ENCODE data around the gene HGS. TPM values are rescaled to one million over a fixed set of nuclear protein-coding genes. Genes with fewer than 3 reads are reported as not detected.

The HGS gene
- total RNA-seq (2014; rRNA removed; shearing (Covaris generic)): 159 and 172 TPM in 2 replicates

DNA sequence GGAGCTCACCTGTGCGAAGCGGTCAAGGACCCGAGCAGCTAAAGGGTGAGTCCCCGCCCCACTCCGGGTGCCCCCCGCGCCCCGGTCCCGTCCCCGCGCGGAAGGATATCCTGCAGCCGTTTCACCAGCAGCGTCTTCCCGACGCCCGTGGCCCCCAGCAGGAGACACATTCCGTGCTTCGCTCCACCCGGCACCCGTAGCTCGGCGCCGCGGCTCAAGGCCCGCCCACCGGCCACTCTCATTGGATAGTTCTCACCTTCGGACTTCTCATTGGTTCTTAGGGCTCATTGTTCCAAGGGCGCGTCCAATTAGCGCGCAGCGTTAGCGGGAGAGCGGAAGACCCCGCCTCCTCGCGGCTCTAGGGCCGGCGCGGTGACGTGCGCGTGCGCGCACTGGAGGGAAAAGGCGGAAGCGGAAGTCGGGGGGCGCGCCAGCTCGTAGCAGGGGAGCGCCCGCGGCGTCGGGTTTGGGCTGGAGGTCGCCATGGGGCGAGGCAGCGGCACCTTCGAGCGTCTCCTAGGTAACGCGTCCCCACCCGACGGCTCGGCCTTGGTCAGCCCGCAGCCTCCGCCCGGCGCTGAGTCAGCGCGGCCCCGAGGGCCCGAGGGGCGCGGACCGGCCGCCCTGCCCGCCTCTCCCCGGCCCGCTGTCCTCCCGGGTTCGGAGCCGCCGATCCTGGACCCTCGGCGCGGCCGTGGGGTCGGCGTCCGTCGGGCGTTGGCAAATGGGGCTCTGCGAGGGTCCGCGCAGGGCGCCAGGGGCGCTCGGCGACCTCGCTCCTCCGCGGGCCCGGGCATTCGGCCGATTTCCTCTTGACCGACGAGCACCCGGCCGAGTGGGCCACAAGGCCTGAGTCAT lies at the start of gene HGS, which contains the start of gene ARL16:
TSS of gene HGS (plus strand) at position 428 of the 858 bp plus-strand sequence. CDS start at position 484, 56 bp downstream.
TSS of gene ARL16 (minus strand) at position 214 of the 858 bp plus-strand sequence. CDS start at position 170, 44 bp downstream.

DNA sequence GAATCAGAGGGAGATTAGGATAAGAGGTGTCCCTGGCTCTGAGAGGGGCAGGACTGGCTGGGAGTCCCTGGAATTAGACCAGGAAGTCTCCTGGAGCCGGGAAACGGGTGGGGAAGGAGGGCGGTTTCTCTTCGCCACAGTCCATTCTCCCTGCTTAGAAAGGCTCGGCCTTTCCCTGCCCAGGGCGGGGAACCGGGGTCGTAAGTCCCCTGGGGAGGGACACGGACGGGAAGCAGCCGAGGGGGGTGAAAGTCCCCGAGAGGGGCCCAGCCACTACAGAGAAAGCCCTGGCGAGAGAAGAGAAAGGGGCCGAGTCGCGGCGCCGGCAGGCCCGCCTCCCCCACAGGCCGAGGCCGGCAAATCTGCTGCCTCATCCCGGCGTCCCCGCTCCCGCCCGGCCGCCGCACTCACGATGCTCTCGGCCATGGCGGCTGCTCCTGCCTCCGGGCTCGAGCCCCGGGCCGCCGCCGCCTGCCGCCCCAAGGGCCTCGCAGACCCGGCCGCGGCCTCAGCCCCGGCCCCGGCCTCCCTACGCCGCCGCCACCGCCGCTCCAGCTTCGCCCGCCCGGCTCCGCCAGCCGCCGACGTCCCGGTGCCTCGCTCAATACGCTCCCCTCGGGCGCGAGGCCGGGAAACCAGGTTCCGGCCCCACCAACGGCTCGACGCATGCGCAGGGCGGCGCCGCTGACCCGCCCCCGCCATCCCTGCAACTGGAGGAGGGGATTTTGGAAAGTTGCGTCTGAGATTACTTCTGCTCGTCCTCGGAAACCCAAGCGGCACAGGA lies 47.1 kb upstream of the HGS start, which contains the start of the genes NPLOC4 and TSPAN10:
TSS of gene NPLOC4 (minus strand) at position 608 of the 784 bp plus-strand sequence. CDS start at position 426, 182 bp downstream.
TSS of gene TSPAN10 (plus strand) at position 692 of the 784 bp plus-strand sequence. CDS start 5,217 bp downstream, outside the sequence.

GRCh38 chr17:81656118-81656743 lies 27.6 kb upstream of the HGS start, which contains the start of gene PDE6G:
PDE6G (minus strand) TSS chr17:81656542; CDS start chr17:81653305, 3,237 bp downstream.

GRCh38 chr17:81666342-81667191 lies 17.2 kb upstream of the HGS start, which contains the start of the genes CCDC137 and OXLD1:
CCDC137 (plus strand) TSS chr17:81666737; CDS start chr17:81666767, 30 bp downstream.
OXLD1 (minus strand) TSS chr17:81666605; CDS start chr17:81666577, 28 bp downstream.

DNA sequence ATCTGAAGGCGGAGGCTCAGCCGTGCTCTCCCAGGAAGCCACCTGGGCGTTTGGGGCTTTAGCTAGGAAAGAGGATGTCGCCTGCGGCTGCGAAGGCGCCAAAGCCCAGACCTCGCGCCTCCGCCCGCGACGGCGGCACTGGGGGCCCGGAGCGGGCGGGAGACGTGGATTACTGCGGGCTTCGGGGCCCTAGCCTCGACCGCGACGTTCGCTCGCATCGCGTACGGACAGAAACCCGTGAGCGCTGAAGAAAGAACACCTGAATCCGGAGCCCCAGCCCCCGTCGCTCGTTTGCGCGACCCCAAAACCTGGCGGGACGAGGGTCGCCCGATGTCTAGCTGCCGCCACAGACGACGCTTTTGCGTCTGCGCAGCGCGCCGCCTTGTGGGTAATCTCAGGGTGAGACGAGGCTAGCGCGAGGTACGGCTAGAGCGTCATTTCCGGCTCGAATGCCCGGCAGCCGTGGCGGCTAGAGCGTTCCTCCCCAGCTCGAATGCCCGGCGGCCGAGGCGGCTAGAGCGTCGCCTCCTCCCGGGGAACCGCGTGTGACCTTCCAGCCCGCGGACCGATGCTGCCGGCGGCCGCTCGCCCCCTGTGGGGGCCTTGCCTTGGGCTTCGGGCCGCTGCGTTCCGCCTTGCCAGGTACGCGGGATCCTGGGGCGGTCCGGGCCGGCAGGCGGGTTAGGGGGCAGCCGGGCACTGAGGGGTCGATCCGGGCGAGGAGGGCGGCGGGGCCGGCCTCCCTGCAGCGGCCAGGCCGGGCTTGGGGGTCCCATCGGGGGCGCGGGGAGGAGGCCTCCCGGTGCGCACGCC lies 19.3 kb downstream of the HGS start, which contains the start of gene MRPL12:
TSS of gene MRPL12 (plus strand) at position 434 of the 813 bp plus-strand sequence. CDS start at position 569, 135 bp downstream.

GRCh38 chr17:81711814-81712467 lies 28.1 kb downstream of the HGS start, which contains the start of gene SLC25A10:
SLC25A10 (plus strand) TSS chr17:81712284; CDS start chr17:81712427, 143 bp downstream.

Small RNA genes lying within 50 kb of the gene (small RNA-seq; reads per million reads assigned to genes)
- not detected for gene MIR6786

Other genes starting within 250 kb of the HGS start
- 2,933 and 5,081 TPM in 2 replicates for gene ACTG1, start 171.2 kb upstream of the HGS start, total RNA-seq (2014; rRNA removed; shearing (Covaris generic))
- 0.08 and 0.50 TPM in 2 replicates for gene FSCN2, start 155.6 kb upstream of the HGS start, total RNA-seq (2014; rRNA removed; shearing (Covaris generic))
- gene FAAP100, start 131.7 kb upstream of the HGS start, total RNA-seq (2014; rRNA removed; shearing (Covaris generic)): 28.7 and 29.0 TPM in 2 replicates
- 46.8 and 62.1 TPM in 2 replicates for gene NPLOC4, start 46.9 kb upstream of the HGS start, total RNA-seq (2014; rRNA removed; shearing (Covaris generic))
- gene TSPAN10, start 46.8 kb upstream of the HGS start, total RNA-seq (2014; rRNA removed; shearing (Covaris generic)): 1.7 and 2.2 TPM in 2 replicates
- 0.64 TPM in 1 of 2 replicates, not detected in the other for gene PDE6G, start 27.5 kb upstream of the HGS start, total RNA-seq (2014; rRNA removed; shearing (Covaris generic))
- 93.6 and 127 TPM in 2 replicates for gene OXLD1, start 17.4 kb upstream of the HGS start, total RNA-seq (2014; rRNA removed; shearing (Covaris generic))
- 56.2 and 57.7 TPM in 2 replicates for gene CCDC137, start 17.3 kb upstream of the HGS start, total RNA-seq (2014; rRNA removed; shearing (Covaris generic))
- gene ARL16, start 214 bp upstream of the HGS start, total RNA-seq (2014; rRNA removed; shearing (Covaris generic)): 47.6 and 51.0 TPM in 2 replicates
- 42.8 and 60.5 TPM in 2 replicates for gene MRPL12, start 19.4 kb downstream of the HGS start, total RNA-seq (2014; rRNA removed; shearing (Covaris generic))
- 55.5 and 62.1 TPM in 2 replicates for gene SLC25A10, start 28.3 kb downstream of the HGS start, total RNA-seq (2014; rRNA removed; shearing (Covaris generic))
- not detected in 2 replicates for gene GCGR, start 120.1 kb downstream of the HGS start, total RNA-seq (2014; rRNA removed; shearing (Covaris generic))
- gene MCRIP1, start 149.3 kb downstream of the HGS start, total RNA-seq (2014; rRNA removed; shearing (Covaris generic)): 73.0 and 96.0 TPM in 2 replicates
- 0.61 TPM in 1 of 2 replicates, not detected in the other for gene PPP1R27, start 151.0 kb downstream of the HGS start, total RNA-seq (2014; rRNA removed; shearing (Covaris generic))
- gene P4HB, start 176.5 kb downstream of the HGS start, total RNA-seq (2014; rRNA removed; shearing (Covaris generic)): 716 and 811 TPM in 2 replicates
- gene ARHGDIA, start 187.3 kb downstream of the HGS start, total RNA-seq (2014; rRNA removed; shearing (Covaris generic)): 229 and 255 TPM in 2 replicates
- gene ALYREF, start 207.6 kb downstream of the HGS start, total RNA-seq (2014; rRNA removed; shearing (Covaris generic)): 423 and 436 TPM in 2 replicates
- gene ANAPC11, start 207.7 kb downstream of the HGS start, total RNA-seq (2014; rRNA removed; shearing (Covaris generic)): 135 and 136 TPM in 2 replicates
- 0.11 and 0.24 TPM in 2 replicates for gene NPB, start 218.2 kb downstream of the HGS start, total RNA-seq (2014; rRNA removed; shearing (Covaris generic))
- 27.0 and 32.0 TPM in 2 replicates for gene PCYT2, start 227.4 kb downstream of the HGS start, total RNA-seq (2014; rRNA removed; shearing (Covaris generic))
- gene SIRT7, start 234.2 kb downstream of the HGS start, total RNA-seq (2014; rRNA removed; shearing (Covaris generic)): 31.6 and 35.1 TPM in 2 replicates
- 23.1 and 24.7 TPM in 2 replicates for gene MAFG, start 243.7 kb downstream of the HGS start, total RNA-seq (2014; rRNA removed; shearing (Covaris generic))

Measured in A375 (cell line).